ENCODE data around the gene GLIS2. TPM values are rescaled to one million over a fixed set of nuclear protein-coding genes. Genes with fewer than 3 reads are reported as not detected.
A peak's percentile ranks its signal among the peaks of the same experiment; 100 is the strongest.

GLIS2 gene
- total RNA-seq, 1 experiment from 2014 or later = 22.1 TPM

GRCh38 chr16:4316864-4317531, 1.1 kb downstream of the GLIS2 start:
- Mint-ChIP-seq H3K27me3 (ENCODE audit: unreplicated experiment) (no peaks in the 10 kb centered on the region), H3K36me3 (ENCODE audit: insufficient read depth, unreplicated experiment) (peaks cover 43% of the 10 kb centered on the region), H3K4me1 (ENCODE audit: low read depth, unreplicated experiment) (peaks cover 26% of the 10 kb centered on the region), H3K27ac (ENCODE audit: unreplicated experiment) (peak overlapping the region; percentile 57), H3K4me3 (ENCODE audit: low read depth, unreplicated experiment) (peak overlapping the region; percentile 64), H3K9me3 (ENCODE audit: low read depth, unreplicated experiment) (no peaks in the 10 kb centered on the region)
- DNase-seq = peak; percentile 79
- CTCF ChIA-PET = interaction anchor here (1.0 to 3.1 kb wide), 3 partner anchors 11 to 57 kb away, joined by 4 to 17 read pairs (median 6); no protein-coding TSS in a partner anchor
- no TSS peak for BruUV-seq (replicated peaks)
- TF ChIP-seq CTCF (IDR thresholded peaks at IDR 0.05; ENCODE audit: unreplicated experiment) = no peak
- intact Hi-C loops (cut with micrococcal nuclease; ENCODE audit: unreplicated experiment) = no loop called here

- intact Hi-C loops (cut with micrococcal nuclease; ENCODE audit: unreplicated experiment) = no loop called here
- H3K27ac Mint-ChIP-seq (ENCODE audit: unreplicated experiment) = peak overlapping the region; percentile 57
- DNase-seq = peak; percentile 51
Measured at GRCh38 chr16:4317532-4318450, 1.9 kb downstream of the GLIS2 start.

GRCh38 chr16:4318451-4318910, 2.6 kb downstream of the GLIS2 start:
- BruUV-seq (replicated peaks) = TSS peak; percentile 77
- Mint-ChIP-seq H3K9me3 (ENCODE audit: low read depth, unreplicated experiment) (no peaks in the 10 kb centered on the region), H3K27ac (ENCODE audit: unreplicated experiment) (no peak overlapping the region), H3K36me3 (ENCODE audit: insufficient read depth, unreplicated experiment) (peaks cover 47% of the 10 kb centered on the region), H3K4me1 (ENCODE audit: low read depth, unreplicated experiment) (peaks cover 26% of the 10 kb centered on the region), H3K4me3 (ENCODE audit: low read depth, unreplicated experiment) (peak overlapping the region; percentile 64), H3K27me3 (ENCODE audit: unreplicated experiment) (no peaks in the 10 kb centered on the region)
- DNase-seq = no peak
- TF ChIP-seq CTCF (IDR thresholded peaks at IDR 0.05; ENCODE audit: unreplicated experiment) = no peak
- CTCF ChIA-PET = interaction anchor here (0.7 to 3.1 kb wide), 2 partner anchors 9 to 45 kb away, joined by 3 to 17 read pairs; no protein-coding TSS in a partner anchor
- intact Hi-C loops (cut with micrococcal nuclease; ENCODE audit: unreplicated experiment) = no loop called here

More at GRCh38 chr16:4317532-4318450, 1.9 kb downstream of the GLIS2 start:
- Mint-ChIP-seq H3K9me3 (ENCODE audit: low read depth, unreplicated experiment) (no peaks in the 10 kb centered on the region), H3K27me3 (ENCODE audit: unreplicated experiment) (no peaks in the 10 kb centered on the region), H3K4me3 (ENCODE audit: low read depth, unreplicated experiment) (peak overlapping the region; percentile 64), H3K4me1 (ENCODE audit: low read depth, unreplicated experiment) (peaks cover 26% of the 10 kb centered on the region), H3K36me3 (ENCODE audit: insufficient read depth, unreplicated experiment) (peaks cover 43% of the 10 kb centered on the region)
- BruUV-seq (replicated peaks) = no TSS peak
- CTCF ChIA-PET = interaction anchor here (0.7 to 3.1 kb wide), 3 partner anchors 10 to 45 kb away, joined by 3 to 17 read pairs (median 4); no protein-coding TSS in a partner anchor
- no peak for TF ChIP-seq CTCF (IDR thresholded peaks at IDR 0.05; ENCODE audit: unreplicated experiment)

GRCh38 chr16:4318967-4319366, 3.1 kb downstream of the GLIS2 start:
- DNase-seq = no peak
- H3K4me3 Mint-ChIP-seq (ENCODE audit: low read depth, unreplicated experiment) = no peak overlapping the region
- no peak for TF ChIP-seq CTCF (IDR thresholded peaks at IDR 0.05; ENCODE audit: unreplicated experiment)
- CTCF ChIA-PET = interaction anchor here (3.1 kb wide), 1 partner anchor 9 kb away, joined by 17 read pairs; no protein-coding TSS in a partner anchor
- H3K9me3 Mint-ChIP-seq (ENCODE audit: low read depth, unreplicated experiment) = no peaks in the 10 kb centered on the region
- no TSS peak for BruUV-seq (replicated peaks)
- no peak overlapping the region for H3K27ac Mint-ChIP-seq (ENCODE audit: unreplicated experiment)
- H3K4me1 Mint-ChIP-seq (ENCODE audit: low read depth, unreplicated experiment) = peaks cover 23% of the 10 kb centered on the region
- H3K36me3 Mint-ChIP-seq (ENCODE audit: insufficient read depth, unreplicated experiment) = peaks cover 46% of the 10 kb centered on the region
- H3K27me3 Mint-ChIP-seq (ENCODE audit: unreplicated experiment) = no peaks in the 10 kb centered on the region
- intact Hi-C loops (cut with micrococcal nuclease; ENCODE audit: unreplicated experiment) = no loop called here
